Lower leg skin (tissue), 3 donors: ENCODE measurements around the gene PATE3.

Source experiments
- POLR2A ChIP-seq, 2 donors: fragments of 450-650 bp; IDR thresholded peaks; one replicate each; pipeline ENCODE4 v1.6.1; 2016 to 2017; ENCODE audit warnings: antibody characterized with exemption in 2 of 2, mild to moderate bottlenecking in 1 of 2, moderate library complexity in 1 of 2
- TF ChIP-seq, protein P1 (sequence below), 3 donors: fragments of 450-650 bp; IDR thresholded peaks; one replicate each; pipeline ENCODE4 v1.5.1; 2016; ENCODE audit warnings: antibody characterized with exemption in 3 of 3, mild to moderate bottlenecking in 3 of 3, moderate library complexity in 2 of 3

DNA sequence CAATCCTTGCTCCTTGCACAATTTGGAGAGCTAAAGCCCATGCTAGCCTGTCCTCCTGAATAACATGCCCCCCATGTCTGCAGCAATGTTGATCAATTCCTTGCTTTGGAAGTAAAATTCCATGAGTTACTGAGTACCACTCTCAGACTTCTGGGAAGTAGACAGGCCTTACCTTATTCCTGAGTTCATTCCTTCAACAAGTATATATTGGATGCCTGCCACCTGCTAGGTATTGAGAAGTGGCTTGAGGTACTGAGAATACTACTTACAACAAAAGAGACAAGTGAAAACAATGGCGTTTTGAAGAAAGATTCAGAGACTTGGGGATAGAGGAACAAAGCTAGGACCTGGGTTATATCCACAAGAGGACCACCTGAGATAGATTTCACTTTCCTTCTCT is 21.7 kb upstream of the PATE3 start:
- TF ChIP-seq, protein P1, sequence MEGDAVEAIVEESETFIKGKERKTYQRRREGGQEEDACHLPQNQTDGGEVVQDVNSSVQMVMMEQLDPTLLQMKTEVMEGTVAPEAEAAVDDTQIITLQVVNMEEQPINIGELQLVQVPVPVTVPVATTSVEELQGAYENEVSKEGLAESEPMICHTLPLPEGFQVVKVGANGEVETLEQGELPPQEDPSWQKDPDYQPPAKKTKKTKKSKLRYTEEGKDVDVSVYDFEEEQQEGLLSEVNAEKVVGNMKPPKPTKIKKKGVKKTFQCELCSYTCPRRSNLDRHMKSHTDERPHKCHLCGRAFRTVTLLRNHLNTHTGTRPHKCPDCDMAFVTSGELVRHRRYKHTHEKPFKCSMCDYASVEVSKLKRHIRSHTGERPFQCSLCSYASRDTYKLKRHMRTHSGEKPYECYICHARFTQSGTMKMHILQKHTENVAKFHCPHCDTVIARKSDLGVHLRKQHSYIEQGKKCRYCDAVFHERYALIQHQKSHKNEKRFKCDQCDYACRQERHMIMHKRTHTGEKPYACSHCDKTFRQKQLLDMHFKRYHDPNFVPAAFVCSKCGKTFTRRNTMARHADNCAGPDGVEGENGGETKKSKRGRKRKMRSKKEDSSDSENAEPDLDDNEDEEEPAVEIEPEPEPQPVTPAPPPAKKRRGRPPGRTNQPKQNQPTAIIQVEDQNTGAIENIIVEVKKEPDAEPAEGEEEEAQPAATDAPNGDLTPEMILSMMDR (IDR thresholded peaks at IDR 0.05), result no peak
- no peak for TF ChIP-seq POLR2A (IDR thresholded peaks at IDR 0.05)
